GM18502 (cell line): ENCODE measurements around the gene ALPL.
"Not testable (repeated sequence)": the region's sequence is repeated elsewhere in the genome, so short reads cannot be mapped to it uniquely, and the experiment has no call there.

Source experiments
- ATAC-seq: cut with Tn5 transposase; IDR thresholded peaks from one replicate; pipeline ENCODE4 v1.9.1; 2021; ENCODE audit warnings: mild to moderate bottlenecking; ENCODE audit not compliant: unreplicated experiment, poor library complexity

ALPL gene

GRCh38 chr1:21553116-21553926 is 44.1 kb downstream of the ALPL start:
- no peak for ATAC-seq

DNA sequence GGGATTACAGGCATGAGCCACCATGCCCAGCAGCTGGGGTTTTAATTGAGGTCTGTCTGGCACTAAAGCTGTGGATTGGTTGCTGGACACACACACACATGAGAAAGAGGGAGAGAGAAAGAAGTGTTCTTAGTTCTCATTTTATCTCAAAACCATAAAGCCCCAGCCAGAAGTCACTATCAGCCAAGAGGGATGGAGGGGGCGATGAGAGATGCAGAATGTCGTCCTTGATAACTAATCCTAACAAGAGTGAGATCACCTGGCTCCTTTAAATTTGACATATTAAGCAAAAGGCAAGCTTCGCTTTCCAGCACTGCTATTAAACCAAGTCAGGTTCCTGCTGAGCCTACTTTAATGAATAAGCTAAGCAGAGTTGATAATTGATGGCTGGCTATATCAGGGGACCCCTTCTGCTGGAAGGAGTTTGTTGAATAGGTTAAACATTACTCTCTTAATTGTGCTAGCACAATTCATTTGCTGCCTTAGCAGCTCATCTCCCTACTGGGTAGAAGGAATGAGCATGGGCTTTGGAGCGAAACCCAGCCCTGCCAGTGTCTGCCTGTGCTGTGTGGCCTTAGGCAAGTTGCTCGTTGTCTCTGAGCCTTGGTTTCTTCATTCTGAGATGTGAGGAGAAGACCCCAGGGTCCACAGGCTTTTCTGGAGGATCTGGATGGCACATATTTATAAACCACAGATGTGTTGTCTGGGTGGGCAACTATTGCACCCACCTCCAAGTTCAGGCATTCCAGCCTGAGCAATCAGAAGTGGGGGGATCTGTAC is 50.8 kb downstream of the ALPL start:
- no peak for ATAC-seq

GRCh38 chr1:21560916-21561638 is 51.9 kb downstream of the ALPL start:
- no peak for ATAC-seq

GRCh38 chr1:21562896-21563295 is 53.7 kb downstream of the ALPL start:
- no peak for ATAC-seq

- no peak for ATAC-seq
Observed at GRCh38 chr1:21563971-21564370, 54.7 kb downstream of the ALPL start.

DNA sequence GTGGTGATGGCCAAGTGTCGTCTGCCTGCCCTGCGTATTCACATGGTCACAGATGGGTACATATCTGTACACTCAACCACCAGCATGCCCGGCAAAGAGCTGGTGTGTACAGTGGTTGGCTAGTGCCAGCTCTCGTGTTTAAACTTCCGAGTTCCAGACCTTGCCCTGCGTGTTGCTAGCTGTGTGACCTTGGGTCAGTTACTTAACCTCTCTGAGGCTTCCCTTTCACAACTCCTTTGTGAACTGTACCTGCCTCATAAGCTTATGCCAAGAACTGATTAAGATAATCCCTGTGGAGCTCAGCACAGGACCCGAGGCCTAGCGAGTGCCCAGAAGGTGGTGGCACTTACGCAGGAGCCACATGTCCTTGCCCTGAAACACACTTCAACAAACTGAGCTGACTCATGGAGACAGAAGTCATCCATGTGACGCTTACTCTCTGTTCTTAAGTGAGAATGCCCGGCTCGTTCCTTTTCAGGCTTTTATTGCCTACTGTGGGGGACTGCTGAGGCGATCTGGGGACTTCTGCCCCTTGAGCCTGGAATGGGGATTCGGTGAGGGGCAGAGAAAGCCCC is 55.4 kb downstream of the ALPL start:
- ATAC-seq, result no peak

GRCh38 chr1:21565285-21565684 is 56.1 kb downstream of the ALPL start:
- ATAC-seq, result no peak

GRCh38 chr1:21566361-21566760 is 57.1 kb downstream of the ALPL start:
- ATAC-seq, result not testable (repeated sequence)

DNA sequence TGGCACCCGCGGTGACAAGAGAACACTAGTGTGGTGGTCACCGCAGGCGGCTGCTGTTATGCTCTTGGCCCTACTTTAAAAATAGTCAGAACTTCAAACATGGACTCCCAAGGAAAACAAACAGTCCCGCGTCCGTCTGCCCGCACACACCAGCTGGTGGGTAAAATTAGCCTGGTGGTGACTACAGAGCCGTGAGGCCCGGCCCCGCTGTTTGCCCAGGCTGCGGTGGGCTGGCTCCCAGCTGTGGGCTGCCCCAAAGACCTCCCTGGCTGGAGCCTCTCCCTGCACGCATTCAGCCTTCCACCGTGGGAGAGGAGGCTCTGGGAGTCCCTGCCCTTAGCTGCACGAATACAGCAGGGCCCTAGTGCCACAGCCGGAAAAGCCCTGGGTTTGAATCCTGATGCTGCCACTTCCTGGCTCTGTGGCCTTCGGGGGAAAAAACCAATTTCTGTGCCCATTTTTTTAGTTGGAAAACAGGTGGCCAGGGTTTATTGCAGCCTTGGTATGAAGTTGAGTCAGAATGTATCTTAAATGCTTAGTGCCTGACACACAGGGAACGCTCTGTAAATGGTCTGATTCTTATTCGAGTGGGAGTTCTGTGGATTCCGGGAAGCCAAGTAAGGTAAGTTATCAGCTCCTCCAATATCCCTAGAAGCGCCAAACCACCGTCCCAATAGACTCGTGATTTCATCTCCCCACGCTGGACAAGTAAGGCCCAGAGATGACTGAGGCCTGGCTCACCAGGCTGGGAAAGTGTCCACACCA is 58.2 kb downstream of the ALPL start:
- no peak for ATAC-seq

GRCh38 chr1:21568006-21568746 is 59.0 kb downstream of the ALPL start:
- ATAC-seq, result no peak

DNA sequence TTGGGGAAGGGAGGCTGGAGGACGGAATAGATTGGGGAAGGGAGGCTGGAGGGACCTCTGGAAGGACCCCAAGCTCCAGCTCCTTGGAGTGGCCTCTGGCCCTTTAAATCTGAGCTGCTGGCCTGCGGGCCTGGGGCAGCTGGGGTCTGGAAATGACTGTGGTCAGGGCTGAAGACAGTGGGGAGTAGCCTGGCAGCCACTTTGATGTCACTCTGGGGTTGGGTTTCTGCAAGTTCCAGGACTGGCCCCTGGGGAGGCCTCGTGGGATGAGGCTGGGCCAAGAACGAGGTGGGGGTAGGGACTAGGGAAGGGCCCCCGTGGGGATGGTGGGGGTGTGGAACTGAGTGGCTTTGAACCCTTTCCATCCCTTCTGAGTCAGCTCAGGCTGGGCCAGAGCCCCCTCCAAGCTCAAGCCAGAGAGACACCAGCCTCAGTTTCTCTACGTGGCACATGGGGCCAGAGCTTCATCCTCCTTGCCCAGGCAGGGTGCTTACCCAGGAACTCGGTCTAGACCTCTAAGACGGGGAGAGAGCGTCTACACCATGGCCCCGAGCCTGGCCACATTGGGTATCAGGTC is 59.7 kb downstream of the ALPL start:
- ATAC-seq, result no peak

GRCh38 chr1:21569820-21570527 is 60.8 kb downstream of the ALPL start:
- ATAC-seq, result no peak

DNA sequence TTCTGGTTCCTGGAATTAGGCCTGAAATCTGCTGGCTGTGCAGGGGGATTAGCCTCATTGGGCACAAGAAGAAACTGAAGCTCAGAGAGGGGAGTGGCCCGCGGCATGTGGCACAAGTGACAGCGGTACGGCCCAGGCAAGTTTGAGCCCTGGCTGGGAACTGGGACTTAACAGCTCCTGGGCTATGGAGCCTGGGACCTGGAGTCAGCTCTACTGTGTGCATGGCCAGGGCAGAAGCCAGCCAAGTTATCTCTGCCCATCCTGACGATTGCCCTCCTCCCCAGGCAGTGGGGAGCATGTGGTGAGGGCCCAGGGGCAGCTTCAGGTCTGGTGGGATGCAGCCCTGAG is 61.3 kb downstream of the ALPL start:
- ATAC-seq, result no peak

DNA sequence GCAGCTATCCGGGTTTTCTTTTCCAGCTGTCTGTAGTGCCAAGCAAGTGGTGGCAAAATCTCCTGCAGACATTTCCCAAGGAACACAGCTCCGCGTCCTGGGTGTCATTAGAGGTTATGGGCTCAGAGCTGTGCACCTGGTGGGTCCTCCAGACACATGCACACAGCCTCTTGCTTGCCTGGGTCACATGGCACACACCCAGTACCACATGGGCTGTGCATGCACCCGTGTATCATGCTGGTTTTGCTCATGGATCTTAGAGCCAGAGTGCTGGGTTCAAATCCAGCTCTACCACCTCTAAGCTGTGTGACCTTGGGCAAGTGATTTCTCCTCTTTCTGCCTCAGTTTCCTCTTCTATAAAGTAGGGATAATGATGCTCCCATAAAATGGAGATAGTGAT is 61.7 kb downstream of the ALPL start:
- no peak for ATAC-seq

DNA sequence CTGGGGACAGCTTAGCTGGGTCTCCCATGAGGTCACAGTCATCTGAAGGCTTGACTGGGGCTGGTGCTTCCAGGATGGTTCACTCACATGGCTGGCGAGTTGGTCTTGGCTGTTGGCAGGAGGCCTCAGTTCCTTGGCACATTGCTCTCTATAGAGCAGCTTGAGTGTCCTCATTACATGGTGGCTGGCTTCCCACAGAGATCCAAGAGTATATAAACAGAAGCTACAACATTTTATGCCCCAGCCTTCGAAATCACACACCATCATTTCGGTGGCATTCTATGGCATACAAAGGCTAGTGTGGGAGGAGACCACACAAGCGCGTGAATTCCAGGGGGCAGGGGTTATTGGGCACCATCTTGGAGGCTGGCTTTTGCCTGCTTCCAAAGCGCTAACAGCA is 63.0 kb downstream of the ALPL start:
- no peak for ATAC-seq

- ATAC-seq, result no peak
Observed at GRCh38 chr1:21572735-21573277, 63.6 kb downstream of the ALPL start.

DNA sequence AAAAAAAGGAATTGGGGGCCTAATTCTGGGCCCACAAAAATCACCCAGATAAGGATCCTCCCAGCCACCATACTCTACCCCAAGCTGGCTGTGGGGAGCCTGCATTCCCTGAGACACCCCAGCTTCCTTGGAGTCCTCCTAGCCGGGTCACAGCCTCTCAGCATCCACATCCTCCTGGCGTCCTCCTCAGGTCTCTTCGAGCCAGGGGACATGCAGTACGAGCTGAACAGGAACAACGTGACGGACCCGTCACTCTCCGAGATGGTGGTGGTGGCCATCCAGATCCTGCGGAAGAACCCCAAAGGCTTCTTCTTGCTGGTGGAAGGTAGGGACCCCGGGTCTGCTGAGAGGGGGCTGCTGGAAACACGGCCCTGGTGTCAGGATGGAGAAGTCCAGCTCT is 64.3 kb downstream of the ALPL start:
- ATAC-seq, result no peak

DNA sequence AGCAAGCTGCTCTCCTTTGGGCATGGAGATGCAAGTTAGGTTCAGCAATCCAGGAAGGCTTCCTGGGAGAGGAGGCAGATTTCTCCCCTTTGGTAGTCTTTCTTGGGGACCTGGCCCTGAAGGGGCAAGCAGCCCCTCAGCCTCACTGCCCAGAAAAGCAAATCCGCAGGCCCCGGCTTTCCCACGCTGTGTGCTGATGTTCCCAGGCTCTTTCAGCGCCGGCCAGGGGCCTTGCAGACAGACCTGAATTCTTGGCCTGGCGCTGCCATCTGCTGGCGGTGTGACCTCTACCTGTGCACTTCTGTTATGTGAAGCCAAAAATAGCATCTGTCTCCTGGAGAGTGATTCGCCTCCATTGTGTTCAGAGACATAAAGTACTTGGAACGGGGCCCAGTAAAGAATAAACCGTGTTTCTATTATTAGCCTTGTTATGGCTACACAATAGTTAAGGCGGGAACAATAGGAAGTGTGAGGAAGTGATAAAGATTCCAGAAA is 64.8 kb downstream of the ALPL start:
- ATAC-seq, result no peak
